PC-3 (cell line): ENCODE measurements around the gene SLITRK3. TPM values are rescaled to one million over a fixed set of nuclear protein-coding genes. Genes with fewer than 3 reads are reported as not detected.

Source experiments
- ATAC-seq: fragments of 200-7000 bp; cut with Tn5 transposase; 2 replicates; pipeline ENCODE4 v1.9.1; 2020; ENCODE audit warnings: mild to moderate bottlenecking, moderate library complexity
- BruUV-seq: library from RNA; stranded (reverse); fragments of 400-500 nt; replicated peaks from 2 replicates; lab custom pipeline; 2021; lab: Mats Ljungman, UMichigan
- CTCF ChIA-PET: fragments of 300-600 bp; sonication (Branson Sonifier 250); formaldehyde crosslinking; loops from one replicate; lab custom pipeline; 2022; ENCODE audit warnings: antibody characterized with exemption; lab: Charles Lee
- POLR2A ChIA-PET: fragments of 300-600 bp; sonication (Branson Sonifier 250); formaldehyde crosslinking; loops from one replicate; lab custom pipeline; 2022; ENCODE audit warnings: antibody characterized with exemption; ENCODE audit not compliant: unreplicated experiment; lab: Charles Lee
- DNase-seq: peaks from one replicate; pipeline ENCODE4 v3.0.0-alpha.2; 2015
- H2AFZ ChIP-seq: fragments of 300-600 bp; sonication (generic); 2 replicates; pipeline ENCODE4 v1.6.0; 2016; ENCODE audit warnings: antibody characterized with exemption, low read length
- H3F3A ChIP-seq: fragments of 300-600 bp; sonication (generic); one replicate; pipeline ENCODE4 v1.6.0; 2017; ENCODE audit warnings: antibody characterized with exemption, low read length, control low read depth, mild to moderate bottlenecking; ENCODE audit not compliant: unreplicated experiment
- H3K27ac ChIP-seq: fragments of 300-600 bp; sonication (generic); 2 replicates; pipeline ENCODE4 v1.5.1; 2016; ENCODE audit warnings: mild to moderate bottlenecking, low read length
- H3K27me3 ChIP-seq: fragments of 300-600 bp; sonication (generic); 2 replicates; pipeline ENCODE4 v1.6.1; 2016; ENCODE audit warnings: low read length, mixed read lengths
- H3K36me3 ChIP-seq: fragments of 300-600 bp; sonication (generic); 2 replicates; pipeline ENCODE4 v1.6.1; 2016; ENCODE audit warnings: low read depth, mixed run types, low read length, mixed read lengths
- H3K4me1 ChIP-seq: fragments of 300-600 bp; sonication (generic); 2 replicates; pipeline ENCODE4 v1.5.1; 2016; ENCODE audit warnings: low read length; ENCODE audit not compliant: insufficient read depth
- H3K4me2 ChIP-seq: fragments of 300-600 bp; sonication (generic); 2 replicates; pipeline ENCODE4 v1.6.0; 2016; ENCODE audit warnings: low read length
- H3K4me3 ChIP-seq: fragments of 300-600 bp; sonication (generic); 2 replicates; pipeline ENCODE4 v1.5.1; 2016; ENCODE audit warnings: mild to moderate bottlenecking, low read length, mixed read lengths
- H3K79me2 ChIP-seq: fragments of 300-600 bp; sonication (generic); 2 replicates; pipeline ENCODE4 v1.6.1; 2017; ENCODE audit warnings: low read length, mixed read lengths
- H3K9ac ChIP-seq: fragments of 300-600 bp; sonication (generic); 2 replicates; pipeline ENCODE4 v1.6.0; 2016; ENCODE audit warnings: mild to moderate bottlenecking, low read length
- H3K9me2 ChIP-seq: fragments of 300-600 bp; sonication (generic); replicated peaks from 2 replicates; pipeline ENCODE4 v1.6.1; 2016; ENCODE audit warnings: mixed run types, low read length, mixed read lengths
- H3K9me3 ChIP-seq: fragments of 300-600 bp; sonication (generic); 2 replicates; pipeline ENCODE4 v1.6.1; 2016; ENCODE audit warnings: low read length, mixed read lengths
- H4K20me1 ChIP-seq: fragments of 300-600 bp; sonication (generic); 2 replicates; pipeline ENCODE4 v1.6.1; 2016; ENCODE audit warnings: low read length, mixed read lengths
- EZH2 ChIP-seq: fragments of 300-600 bp; sonication (generic); IDR thresholded peaks from one replicate; pipeline ENCODE4 v1.6.1; 2017; ENCODE audit warnings: antibody characterized with exemption, mild to moderate bottlenecking, low read length; ENCODE audit not compliant: unreplicated experiment
- EZH2phosphoT487 ChIP-seq: fragments of 300-600 bp; sonication (generic); IDR thresholded peaks from 2 replicates; pipeline ENCODE4 v1.6.1; 2018; ENCODE audit warnings: mild to moderate bottlenecking, antibody characterized with exemption, low read length, borderline replicate concordance
- intact Hi-C: fragments of 100-400 bp; cut with micrococcal nuclease; formaldehyde crosslinking; loops from 2 replicates; pipeline ENCODE4 v1.9.0; 2023
- total RNA-seq: library from RNA; depleted of rRNA; stranded (reverse); fragments of >200 nt; gene quantifications from 2 replicates; pipeline ENCODE4 v1.2.3, GENCODE V29; 2014
- TF ChIP-seq, protein P1 (sequence below): fragments of 300-600 bp; sonication (generic); conservative IDR thresholded peaks from 2 replicates; pipeline ENCODE4 v1.5.1; 2017; ENCODE audit warnings: antibody characterized with exemption, low read depth, mild to moderate bottlenecking, low read length

SLITRK3 gene
- total RNA-seq, 1 experiment from 2014 or later: not detected

DNA sequence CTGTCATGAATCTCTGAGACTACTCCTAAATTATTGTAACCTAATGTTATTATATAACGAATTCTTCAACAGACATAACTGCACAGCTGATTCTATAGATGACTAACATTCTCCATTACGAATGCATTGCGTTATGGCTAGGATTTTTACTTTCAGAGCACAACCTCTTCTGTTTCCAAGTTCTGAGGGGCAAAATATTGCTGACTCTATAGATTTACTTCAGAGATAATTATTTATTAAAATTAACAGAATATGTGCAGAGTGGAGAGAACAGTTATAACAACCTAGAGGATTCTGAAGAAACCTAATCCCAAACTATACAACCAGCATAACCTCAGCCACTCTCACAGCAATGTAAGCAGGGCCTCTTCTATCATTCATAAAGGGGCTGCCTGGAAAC lies 25.9 kb downstream of the SLITRK3 start:
- no peaks in the 10 kb centered on the region for H3F3A ChIP-seq
- H3K4me1 ChIP-seq: no peaks in the 10 kb centered on the region
- no peak for ATAC-seq
- no peaks in the 10 kb centered on the region for H3K9me2 ChIP-seq
- no peak overlapping the region for H3K4me3 ChIP-seq
- H3K4me2 ChIP-seq: no peak overlapping the region
- no peaks in the 10 kb centered on the region for H3K36me3 ChIP-seq
- no peaks in the 10 kb centered on the region for H3K27me3 ChIP-seq
- ChIA-PET CTCF (no interaction called here), POLR2A (no interaction called here)
- no peaks in the 10 kb centered on the region for H3K9me3 ChIP-seq
- H2AFZ ChIP-seq: no peak overlapping the region
- no peaks in the 10 kb centered on the region for H4K20me1 ChIP-seq
- intact Hi-C loops: no loop called here
- DNase-seq: no peak
- no TSS peak for BruUV-seq
- H3K27ac ChIP-seq: no peak overlapping the region
- no peak for TF ChIP-seq EZH2phosphoT487
- no peak for TF ChIP-seq EZH2
- TF ChIP-seq, protein P1, sequence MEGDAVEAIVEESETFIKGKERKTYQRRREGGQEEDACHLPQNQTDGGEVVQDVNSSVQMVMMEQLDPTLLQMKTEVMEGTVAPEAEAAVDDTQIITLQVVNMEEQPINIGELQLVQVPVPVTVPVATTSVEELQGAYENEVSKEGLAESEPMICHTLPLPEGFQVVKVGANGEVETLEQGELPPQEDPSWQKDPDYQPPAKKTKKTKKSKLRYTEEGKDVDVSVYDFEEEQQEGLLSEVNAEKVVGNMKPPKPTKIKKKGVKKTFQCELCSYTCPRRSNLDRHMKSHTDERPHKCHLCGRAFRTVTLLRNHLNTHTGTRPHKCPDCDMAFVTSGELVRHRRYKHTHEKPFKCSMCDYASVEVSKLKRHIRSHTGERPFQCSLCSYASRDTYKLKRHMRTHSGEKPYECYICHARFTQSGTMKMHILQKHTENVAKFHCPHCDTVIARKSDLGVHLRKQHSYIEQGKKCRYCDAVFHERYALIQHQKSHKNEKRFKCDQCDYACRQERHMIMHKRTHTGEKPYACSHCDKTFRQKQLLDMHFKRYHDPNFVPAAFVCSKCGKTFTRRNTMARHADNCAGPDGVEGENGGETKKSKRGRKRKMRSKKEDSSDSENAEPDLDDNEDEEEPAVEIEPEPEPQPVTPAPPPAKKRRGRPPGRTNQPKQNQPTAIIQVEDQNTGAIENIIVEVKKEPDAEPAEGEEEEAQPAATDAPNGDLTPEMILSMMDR: no peak
- H3K79me2 ChIP-seq: no peaks in the 10 kb centered on the region
- H3K9ac ChIP-seq: no peak overlapping the region

DNA sequence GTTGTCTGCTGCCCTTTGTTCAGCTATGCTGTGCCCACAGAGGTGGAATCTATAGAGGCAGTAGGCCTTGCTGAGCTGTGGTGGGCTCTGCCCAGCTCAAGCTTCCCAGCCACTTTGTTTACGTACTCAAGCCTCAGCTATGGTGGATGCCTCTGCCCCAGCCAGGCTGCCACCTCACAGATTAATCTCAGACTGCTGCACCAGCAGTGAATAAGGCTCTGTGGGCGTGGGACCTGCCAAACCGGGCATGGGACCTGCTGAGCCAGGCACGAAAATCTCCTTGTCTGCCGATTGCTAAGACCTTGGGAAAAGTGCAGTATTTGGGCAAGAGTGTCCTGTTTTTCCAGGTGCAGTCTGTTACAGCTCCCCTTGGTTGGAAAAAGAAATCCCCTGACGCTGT lies 26.8 kb downstream of the SLITRK3 start:
- no peaks in the 10 kb centered on the region for H3K9me2 ChIP-seq
- no peak overlapping the region for H3K4me2 ChIP-seq
- no peak for TF ChIP-seq EZH2phosphoT487
- TF ChIP-seq EZH2: no peak
- TF ChIP-seq, protein P1: no peak
- CTCF ChIA-PET: no interaction called here
- no peaks in the 10 kb centered on the region for H3K36me3 ChIP-seq
- no peak overlapping the region for H3K9ac ChIP-seq
- no peaks in the 10 kb centered on the region for H3K27me3 ChIP-seq
- POLR2A ChIA-PET: no interaction called here
- ATAC-seq: no peak
- H2AFZ ChIP-seq: no peak overlapping the region
- no peaks in the 10 kb centered on the region for H4K20me1 ChIP-seq
- no peak for DNase-seq
- no peaks in the 10 kb centered on the region for H3K9me3 ChIP-seq
- BruUV-seq: no TSS peak
- H3K4me3 ChIP-seq: no peak overlapping the region
- H3K4me1 ChIP-seq: no peaks in the 10 kb centered on the region
- no peak overlapping the region for H3K27ac ChIP-seq
- intact Hi-C loops: no loop called here
- H3K79me2 ChIP-seq: no peaks in the 10 kb centered on the region
- no peaks in the 10 kb centered on the region for H3F3A ChIP-seq

DNA sequence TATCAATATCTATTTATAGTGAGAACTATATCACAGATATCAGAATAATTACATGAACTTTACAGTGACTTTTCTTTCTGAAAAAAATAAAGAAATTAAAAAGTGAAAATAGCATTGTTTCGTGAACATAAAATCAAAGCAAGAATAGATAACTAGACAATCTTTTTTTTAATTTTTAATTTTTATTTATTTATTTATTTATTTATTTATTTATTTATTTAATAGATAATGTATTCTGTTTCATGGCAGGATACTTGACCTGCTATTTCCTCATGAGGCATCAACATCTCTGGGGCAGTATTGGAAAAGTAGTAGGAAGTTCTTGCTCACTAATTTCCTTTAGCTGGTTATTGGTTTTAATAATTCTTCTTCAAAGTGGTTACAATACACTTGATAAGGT lies 33.3 kb downstream of the SLITRK3 start:
- Histone ChIP-seq H3K9me3 (no peaks in the 10 kb centered on the region), H3K4me2 (no peak overlapping the region), H3K9me2 (no peaks in the 10 kb centered on the region), H3F3A (no peaks in the 10 kb centered on the region), H3K9ac (no peak overlapping the region), H3K4me3 (no peak overlapping the region), H3K4me1 (no peaks in the 10 kb centered on the region), H4K20me1 (no peaks in the 10 kb centered on the region), H2AFZ (no peak overlapping the region), H3K27me3 (no peaks in the 10 kb centered on the region), H3K27ac (no peak overlapping the region), H3K79me2 (no peaks in the 10 kb centered on the region), H3K36me3 (no peaks in the 10 kb centered on the region)
- intact Hi-C loops: no loop called here
- BruUV-seq: no TSS peak
- ATAC-seq (no peak), DNase-seq (no peak)
- ChIA-PET POLR2A (no interaction called here), CTCF (no interaction called here)
- TF ChIP-seq EZH2phosphoT487: no peak
- TF ChIP-seq, protein P1: no peak
- no peak for TF ChIP-seq EZH2
